Uterine smooth muscle cell (primary cell): ENCODE results near the gene SP3. TPM values are rescaled to one million over a fixed set of nuclear protein-coding genes. Genes with fewer than 3 reads are reported as not detected.

Experiments used
- total RNA-seq: library from RNA; depleted of rRNA; stranded (reverse); fragments of >200 nt; gene quantifications from 2 replicates; pipeline ENCODE4 v1.2.3, GENCODE V29; 2014

SP3 gene
- total RNA-seq: 192 and 197 TPM in 2 replicates

GRCh38 chr2:173965372-173966025 is at the start of gene SP3:
SP3 (minus strand) TSS chr2:173965373; CDS start chr2:173965171, 202 bp downstream.

